Activated CD4-positive, alpha-beta T cell treated with anti-CD3 and anti-CD28 coated beads, Interleukin-2, amount 50 U/mL, for 24 hours (primary cell): Measurements from ENCODE around the gene SLC25A51.
"Not testable (repeated sequence)": the region's sequence is repeated elsewhere in the genome, so short reads cannot be mapped to it uniquely, and the experiment has no call there.

Experiments used
- DNase-seq, 2 donors: peaks; one replicate each; pipeline ENCODE4 v3.0.0-alpha.2; 2020; ENCODE audit warnings: low read depth in 1 of 2, low spot score in 1 of 2

The SLC25A51 gene

DNA sequence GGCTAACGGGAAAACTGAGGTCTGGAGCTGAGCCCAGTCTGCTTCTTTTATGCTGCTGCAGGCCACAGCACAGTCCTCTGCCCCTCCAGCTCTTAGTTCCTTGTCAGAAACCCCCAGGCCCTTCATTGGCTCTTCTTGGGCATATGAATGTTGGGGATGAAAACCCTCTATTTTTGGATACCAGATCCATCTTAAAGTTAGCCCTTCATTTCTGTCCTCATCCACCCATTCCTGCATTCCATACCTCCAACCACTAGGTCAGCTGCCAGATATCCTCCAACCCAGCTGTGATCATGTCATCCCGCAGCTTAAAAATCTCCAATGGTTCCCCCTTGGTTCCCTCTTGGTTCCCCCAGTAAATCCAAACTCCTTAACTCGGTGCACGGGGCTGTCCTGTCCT is 1.8 kb upstream of the SLC25A51 start:
- no peak for DNase-seq

DNA sequence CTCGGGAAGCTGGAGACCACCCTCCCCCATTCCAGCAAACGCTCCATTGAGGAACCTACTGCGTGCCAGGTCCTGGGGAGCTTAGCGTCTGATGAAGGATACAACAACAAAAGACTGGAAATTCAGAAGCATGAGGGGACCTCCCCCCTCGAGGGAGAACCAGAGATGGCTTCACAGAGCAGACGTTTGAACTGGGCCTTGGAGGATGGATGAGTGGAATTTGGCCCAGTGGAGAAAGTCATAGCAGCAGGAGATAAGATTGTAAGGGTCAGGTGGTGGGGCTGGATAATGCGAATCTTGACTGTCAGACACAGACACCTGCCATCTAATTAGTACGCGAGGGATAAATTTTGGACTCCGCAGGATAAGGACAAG is 1.2 kb upstream of the SLC25A51 start:
- no peak for DNase-seq

DNA sequence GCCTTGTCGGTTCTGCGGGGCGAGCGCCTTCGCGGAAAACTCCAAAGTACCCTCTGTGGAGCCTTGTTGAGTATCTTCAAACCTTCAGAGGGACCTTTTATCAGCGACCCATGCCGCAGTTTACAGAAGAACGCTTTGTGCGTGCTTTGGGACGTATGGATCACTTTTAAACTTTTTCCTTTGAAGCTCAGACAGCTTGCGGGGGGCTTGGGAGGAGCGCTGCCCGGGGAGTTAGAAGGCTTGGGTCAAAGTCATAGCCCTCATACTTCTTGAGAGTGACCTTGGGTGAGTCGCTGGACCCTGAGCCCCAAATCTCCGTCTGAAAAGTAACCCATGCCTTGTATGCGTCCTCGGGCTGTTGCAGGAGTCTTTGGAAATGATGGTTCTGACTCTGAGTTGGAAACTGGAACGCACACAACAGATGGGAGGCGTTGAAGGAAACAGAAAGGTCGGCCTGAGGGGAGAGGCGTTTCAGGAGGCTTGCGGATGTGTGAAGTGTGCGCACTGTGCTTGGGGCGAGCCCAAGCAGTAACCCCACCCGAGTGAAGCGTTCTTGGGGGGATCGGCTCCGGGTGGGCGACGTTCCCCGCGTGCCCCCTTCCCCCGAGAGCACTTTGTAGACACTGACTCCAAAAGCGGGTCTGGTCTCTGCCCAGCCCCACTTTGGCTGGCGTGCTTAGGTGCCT is 661 bp upstream of the SLC25A51 start:
- DNase-seq: no peak

DNA sequence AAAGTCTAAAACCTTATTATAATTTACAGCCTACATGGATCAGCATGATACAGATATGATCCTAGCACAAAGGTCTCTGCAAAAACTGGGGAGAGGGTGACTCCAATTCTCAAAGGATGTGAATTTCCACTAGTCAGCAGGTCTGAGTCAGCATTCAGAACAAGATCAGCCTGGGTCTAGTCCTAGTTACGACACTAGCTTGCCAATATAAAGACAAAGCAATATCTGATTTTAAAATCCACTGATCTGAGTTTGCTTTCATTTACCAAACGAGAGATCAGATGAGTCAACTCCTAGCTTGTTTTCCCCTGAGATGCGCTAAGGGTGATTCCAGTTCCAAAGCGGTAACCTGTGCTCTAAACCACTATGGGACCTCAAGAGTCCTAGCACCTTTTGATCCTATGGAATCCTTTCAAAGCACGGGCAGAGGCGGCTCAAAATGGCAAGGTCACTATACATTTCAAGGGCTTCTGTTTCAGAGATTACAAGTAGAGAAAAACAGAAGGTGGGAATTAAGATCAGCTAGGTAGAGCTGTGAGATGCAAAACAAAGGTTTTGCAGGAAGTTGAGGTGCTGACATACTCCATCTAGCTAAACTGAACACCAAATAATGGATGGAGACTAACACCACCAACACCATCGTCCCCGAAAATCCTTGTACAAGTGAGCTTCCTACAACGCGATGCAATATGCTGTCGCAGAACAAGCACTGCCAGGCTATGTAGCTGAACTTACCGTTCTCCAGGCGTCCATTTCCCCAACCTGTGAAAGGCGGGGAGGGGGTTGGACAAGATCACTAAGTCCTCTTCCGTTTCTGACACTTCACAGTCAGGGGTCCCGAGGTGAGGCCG is 906 bp downstream of the SLC25A51 start:
- DNase-seq: no peak

DNA sequence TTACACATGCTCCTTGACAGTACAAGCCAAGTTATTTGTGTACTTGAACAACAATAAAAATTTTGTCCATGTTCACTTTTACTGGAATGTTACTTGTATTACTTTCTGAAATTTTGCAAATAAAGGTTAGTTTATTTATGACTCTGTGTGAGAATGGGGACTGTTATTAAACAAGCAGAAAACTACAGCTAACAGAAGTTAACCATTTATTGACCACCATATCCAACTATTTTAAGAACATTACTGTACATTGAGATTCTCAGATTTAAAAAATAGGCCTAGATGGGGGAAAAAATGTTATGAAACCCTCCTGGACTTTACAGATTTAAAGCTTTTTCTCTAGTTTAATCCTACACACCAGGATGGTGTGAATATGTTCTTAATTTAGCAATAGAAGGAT is 1.8 kb downstream of the SLC25A51 start:
- no peak for DNase-seq

DNA sequence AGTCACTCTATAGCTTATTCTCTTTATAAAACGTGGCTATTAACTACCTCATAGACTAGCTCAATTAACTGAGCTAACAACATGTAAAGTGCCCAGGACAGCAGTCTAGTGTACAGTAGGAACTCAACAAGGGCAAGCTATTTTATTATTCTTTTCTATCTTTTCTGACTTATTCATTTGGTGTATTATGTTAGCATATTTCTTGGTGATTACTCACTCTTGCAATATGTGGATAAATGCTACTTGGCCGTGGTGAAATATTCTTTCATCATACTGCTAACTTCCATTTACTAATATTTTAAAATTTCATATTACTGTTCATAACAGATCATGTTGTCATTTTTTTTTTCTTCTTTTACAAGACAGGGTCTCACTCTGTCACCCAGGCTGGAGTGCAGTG is 4.9 kb downstream of the SLC25A51 start:
- no peak for DNase-seq

DNA sequence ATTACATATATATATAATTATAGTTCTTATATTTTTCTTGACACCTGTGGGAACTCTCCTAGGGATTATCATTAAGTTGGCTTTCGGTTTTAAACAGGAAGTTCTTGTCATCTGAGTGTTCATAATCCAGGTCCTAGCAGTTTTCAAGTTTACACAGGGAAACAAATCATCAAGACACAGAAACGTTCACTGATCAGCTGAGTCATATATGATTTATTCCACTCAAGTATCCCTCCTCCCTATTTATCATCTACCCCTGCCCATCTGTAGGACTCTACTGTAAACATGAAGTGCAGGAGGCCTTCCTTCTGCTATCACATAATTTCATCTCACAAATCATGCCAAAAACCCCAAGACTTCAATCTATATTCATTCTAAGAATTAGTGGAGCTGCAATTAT is 6.3 kb downstream of the SLC25A51 start:
- no peak for DNase-seq

DNA sequence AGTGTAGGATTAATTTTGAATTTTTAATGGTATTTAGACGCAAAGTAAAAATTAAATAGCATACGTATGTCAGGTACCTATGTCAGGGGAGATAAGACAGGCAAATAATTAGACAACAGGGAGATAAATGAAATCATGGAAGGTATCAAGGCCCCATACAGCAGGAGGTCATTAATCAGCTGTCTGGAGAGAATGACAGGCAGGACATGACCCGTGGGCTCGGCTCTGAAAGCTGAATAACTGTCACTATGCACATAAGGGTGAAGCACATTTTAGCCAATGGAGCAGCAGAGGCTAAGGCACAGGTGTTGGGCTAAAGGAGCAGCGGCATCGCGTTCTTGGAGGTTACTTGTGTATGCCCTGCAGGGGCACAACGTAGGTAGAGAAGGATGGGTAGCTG is 11.9 kb downstream of the SLC25A51 start:
- DNase-seq: no peak

DNA sequence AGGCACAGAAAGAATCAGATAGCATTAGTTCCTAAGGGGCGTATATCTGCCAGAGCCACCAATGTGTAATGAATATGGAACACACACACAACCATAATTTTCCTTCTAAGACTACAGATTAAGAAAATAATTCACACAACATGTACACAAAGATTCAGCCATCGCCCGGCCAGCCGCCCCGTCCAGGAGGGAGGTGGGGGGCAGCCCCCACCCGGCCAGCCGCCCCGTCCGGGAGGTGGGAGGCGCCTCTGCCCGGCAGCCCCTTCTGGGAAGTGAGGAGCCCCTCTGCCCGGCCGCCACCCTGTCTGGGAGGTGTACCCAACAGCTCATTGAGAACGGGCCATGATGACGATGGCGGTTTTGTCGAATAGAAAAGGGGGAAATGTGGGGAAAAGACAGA is 12.9 kb downstream of the SLC25A51 start:
- DNase-seq: not testable (repeated sequence)

DNA sequence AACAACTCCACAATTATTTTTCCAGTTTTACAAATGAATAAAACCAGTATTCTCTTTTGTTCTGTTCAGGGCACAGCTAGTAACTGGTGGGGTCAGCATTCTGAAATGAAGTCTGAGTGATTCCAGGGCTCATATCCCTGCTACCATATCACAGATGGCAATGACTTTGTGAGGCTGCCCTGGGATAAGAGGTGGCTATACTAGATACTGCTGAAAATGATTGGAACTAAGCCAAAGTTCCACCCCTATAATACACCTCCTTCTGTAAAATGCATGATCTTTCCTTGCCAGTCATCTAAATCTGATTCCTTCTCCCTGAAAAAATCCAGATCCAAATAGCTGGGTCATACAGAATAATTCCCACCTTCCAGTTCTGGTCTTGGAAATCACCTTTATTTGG is 14.4 kb downstream of the SLC25A51 start:
- no peak for DNase-seq

DNA sequence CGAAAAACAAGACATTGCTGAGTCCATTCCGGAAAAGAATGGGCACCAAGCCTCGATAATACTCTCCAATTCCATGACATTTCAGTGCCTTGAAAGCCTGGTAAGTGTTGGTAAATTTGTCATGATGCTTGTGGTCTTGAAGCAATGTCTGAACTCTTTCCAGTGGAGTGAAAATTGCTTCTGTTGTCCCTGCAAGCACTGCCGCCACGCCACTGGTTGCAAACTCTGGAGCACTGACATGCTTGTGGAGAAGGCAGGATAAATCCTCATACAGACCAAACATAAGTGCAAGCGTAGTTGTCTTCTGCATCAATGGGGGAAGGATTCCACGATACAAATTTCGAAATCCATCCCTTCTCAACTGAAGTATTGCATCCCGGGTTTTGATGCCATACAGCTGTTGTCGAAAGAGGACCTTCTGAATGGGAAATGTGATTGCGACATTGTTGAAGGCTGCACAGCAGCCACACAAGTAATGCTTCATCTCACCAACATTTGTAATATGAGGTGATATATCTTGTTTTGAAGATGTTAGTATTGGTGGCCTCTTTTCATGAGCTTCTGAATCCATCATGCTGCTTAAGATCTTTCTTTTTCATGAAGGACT is 15.8 kb downstream of the SLC25A51 start:
- not testable (repeated sequence) for DNase-seq

DNA sequence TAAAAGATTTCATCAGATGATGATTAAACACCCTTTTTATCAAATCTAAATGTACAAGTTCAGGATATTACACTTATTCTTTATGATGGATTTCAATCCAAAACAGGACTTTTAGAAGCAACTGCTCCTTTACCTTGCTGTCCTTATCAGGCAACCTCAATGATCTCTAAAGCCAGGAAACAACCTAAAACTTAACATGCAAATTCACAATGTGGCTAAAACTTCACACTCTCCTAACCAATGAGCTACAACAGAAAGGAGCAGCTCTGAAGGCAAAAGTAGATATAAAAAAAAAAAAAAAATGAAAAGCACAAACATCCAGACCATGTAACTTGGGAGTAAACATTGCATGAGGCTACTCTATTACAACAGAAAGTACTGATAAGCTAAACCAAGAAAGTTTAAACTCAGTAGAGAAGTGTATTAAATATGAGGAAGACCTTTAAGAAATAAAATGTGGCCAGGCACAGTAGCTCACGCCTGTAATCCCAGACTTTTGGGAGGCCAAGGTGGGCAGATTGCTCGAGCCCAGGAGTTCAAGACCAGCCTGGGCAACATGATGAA is 22.9 kb downstream of the SLC25A51 start:
- no peak for DNase-seq

DNA sequence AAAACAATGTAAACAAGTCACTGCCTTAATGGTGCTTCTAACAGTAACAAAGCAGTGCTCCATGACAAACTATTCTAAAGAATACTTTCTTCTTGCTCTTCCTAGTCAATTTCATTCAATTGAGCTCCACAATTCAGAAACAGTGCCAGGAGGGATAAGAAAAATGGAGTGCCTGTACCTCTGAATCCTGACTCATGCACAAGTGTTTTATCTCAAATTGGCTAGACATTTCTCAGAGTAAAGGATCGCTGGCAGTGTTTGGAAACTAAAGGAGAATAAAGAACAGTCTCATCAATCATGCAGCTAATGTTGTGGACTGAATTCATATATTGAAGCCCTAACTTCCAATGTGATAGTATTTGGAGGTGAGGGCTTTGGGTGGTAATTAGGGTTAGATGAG is 27.6 kb downstream of the SLC25A51 start:
- no peak for DNase-seq

DNA sequence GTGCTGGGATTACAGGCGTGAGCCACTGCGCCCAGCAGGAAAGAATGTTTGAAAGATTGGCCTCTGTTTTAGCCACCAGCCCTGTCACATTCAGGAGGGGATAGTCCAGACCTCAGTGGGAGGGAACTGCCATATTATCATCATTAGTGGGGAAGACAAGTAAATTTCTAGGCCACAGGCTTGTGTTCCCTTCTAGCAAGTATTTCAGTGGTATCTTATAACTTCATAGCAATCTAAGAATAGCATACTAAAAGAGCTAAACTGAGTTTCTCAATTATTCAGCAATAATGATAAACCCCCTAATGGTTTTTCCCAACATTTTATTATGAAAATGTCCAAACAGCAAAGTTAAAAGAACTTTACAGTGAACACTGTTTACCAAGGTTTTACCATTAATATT is 30.0 kb downstream of the SLC25A51 start:
- no peak for DNase-seq

DNA sequence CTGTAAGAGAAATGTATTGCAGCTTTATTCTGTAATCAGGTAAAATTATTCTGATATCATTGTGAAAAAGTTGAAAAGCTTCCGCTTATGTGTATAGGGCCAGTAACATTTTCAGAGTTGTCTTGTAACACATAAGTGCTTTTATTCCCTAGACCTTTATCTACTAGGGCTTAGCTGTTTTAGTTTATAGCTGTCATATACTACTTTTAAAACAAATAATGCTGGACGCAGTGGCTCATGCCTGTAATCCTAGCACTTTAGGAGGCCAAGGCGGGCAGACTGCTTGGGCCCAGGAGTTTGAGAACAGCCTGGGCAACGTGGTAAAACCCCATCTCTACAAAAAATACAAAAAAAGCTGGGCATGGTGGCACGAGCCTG is 33.1 kb downstream of the SLC25A51 start:
- no peak for DNase-seq

DNA sequence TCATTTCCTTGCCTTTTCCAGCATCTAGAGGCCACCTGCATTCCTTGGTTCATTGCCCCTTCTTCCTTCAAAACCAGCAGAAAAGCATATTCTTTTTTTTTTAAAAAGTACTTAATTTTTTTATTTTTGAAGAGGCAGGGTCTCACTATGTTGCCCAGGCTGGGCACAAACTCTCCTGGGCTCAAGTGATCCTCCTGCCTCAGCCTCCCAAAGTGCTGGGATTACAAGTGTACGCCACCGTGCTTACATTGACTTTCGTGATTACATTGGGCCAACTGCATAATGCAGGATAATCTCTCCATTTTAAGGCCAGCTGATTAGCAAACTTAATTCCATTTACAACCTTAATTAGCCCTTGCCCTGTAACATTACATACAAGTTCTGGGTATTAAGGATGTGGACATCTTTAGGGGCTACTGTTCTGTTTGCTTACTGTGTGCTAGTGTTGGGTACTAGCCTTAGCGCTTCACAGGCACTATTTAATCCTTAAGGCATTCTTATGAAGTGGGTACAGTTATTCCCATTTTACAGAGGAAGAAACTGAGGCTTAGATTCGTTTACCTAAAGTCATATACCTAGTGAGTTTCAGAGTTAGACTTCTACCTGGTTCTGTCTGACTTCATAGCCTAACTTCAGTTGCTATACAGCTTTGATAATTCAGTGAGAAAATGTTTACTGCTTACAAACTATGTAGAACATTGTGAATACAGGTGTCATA is 33.7 kb downstream of the SLC25A51 start:
- DNase-seq: no peak

DNA sequence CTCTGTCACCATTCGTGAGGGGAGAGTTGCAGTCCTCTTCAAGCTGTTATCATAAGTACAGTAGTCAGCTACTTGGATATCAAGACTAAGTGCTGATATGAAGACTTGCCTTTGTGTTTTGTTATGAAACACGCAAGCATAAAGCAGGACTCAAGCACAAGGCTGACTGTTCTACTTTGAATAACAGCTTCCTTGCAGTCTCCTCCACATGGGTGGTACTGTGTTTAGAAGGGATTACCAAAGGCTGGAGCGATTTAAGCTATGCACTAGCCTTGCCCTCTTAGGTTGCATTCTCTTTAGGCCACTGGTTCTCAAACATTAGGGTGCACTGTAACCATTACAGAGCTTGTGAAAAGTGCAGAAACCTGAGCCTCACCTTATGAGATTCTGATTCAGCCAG is 41.4 kb downstream of the SLC25A51 start:
- no peak for DNase-seq

DNA sequence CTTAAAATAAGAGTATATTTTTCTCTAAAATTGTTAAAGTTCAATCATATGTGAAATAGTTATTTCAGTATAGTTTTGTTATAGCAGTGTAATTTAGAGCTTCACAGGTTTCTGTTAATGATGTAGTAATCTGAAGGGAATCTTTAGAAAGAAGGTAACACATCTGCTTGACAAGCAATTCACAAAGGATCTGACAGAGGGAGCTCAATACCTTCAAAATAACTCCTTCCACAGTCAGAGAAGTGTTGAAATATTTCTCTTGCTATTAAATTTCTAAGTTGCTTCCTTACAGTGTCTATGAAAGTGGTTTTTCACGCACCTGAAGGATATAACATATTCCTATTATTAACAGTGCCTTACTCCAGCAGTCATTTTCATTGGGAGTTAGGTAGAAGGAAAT is 44.9 kb downstream of the SLC25A51 start:
- DNase-seq: no peak

DNA sequence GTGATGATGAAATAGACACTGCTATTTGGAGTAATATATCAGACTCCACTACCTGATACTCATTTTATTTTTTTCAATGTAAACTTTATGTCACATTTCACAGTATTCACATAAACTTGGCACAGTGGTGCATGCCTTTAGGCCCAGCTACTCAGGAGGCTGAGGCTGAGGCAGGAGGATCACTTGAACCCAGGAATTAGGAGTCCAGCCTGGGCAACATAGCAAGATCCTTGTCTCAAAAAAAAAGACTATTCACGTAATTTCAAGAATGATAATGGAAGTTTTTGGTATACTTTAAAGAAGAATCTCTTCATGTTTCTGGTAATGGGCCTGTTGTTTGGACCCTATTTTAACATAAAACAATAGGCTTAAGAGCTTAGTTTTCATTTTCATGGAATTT is 47.4 kb downstream of the SLC25A51 start:
- DNase-seq: no peak

DNA sequence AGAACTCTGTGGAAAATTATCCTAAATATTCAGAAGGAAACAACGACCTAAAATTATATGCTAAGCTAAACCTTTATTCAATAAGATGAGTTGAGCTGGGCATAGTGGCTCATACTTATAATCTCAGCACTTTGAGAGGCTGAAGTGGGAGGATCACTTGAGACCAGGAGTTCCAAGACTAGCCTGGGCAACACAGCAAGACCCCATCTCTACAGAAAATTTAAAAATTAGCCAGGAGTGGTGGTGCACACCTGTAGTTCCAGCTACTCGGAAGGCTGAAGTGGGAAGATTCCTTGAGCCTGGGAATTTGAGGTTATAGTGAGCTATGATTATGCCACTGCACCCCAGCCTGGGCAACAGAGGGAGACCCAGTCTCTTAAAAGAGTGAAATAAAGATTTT is 51.7 kb downstream of the SLC25A51 start:
- DNase-seq: no peak

DNA sequence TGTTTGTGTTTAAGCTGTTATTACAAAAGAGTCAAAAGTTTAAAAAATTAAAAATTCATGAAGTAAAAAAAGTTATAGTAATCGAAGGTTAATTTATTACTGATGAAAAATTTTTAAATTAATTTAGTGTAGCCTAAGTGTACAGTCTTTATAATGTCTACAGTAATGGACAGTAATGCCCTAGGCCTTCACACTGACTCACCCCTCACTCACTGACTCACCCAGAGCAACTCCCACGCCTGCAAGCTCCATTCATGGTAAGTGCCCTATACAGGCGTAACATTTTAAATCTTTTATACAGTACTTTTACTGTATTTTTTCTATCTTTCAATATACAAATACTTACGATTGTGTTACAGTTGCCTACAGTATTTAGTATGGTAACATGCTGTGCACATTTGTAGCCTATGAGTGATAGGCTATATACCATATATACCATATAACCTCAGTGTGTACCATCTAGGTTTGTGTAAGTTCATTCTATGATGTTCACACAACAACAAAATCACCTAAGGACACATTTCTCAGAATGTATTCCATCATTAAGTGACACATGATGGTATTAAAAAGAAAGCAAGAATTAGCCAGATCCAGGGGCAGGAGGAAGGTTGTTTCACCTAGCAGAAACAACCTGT is 63.2 kb downstream of the SLC25A51 start:
- no peak for DNase-seq
